Measurements from ENCODE around the gene TESK1. TPM values are rescaled to one million over a fixed set of nuclear protein-coding genes. Genes with fewer than 3 reads are reported as not detected.

The TESK1 gene
- total RNA-seq, 1 donor from 2014 or later: 28.7 TPM

DNA sequence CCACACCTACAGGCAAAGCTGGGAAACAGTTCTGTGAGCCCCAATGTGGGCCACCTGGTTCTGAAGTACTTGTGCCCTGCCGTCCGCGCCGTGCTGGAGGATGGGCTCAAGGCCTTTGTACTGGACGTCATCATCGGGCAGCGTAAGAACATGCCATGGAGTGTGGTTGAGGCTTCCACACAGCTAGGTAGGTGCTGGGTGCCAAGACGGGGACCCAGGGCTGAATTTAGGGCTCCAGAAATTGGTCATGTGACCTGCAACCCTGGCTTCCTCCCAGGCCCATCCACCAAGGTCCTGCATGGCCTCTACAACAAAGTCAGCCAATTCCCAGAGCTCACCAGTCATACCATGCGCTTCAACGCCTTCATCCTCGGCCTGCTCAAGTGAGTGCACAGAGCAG is 46.9 kb upstream of the TESK1 start:
- no peak for TF ChIP-seq CTCF (IDR thresholded peaks at IDR 0.05; ENCODE audit: partially characterized antibody, unreplicated experiment)
- no peaks in the 10 kb centered on the region for H3K36me3 Mint-ChIP-seq (ENCODE audit: unreplicated experiment)
- H3K4me3 Mint-ChIP-seq (ENCODE audit: unreplicated experiment): no peak overlapping the region
- H3K27me3 Mint-ChIP-seq (ENCODE audit: unreplicated experiment): peaks cover 4% of the 10 kb centered on the region
- H3K27ac Mint-ChIP-seq (ENCODE audit: unreplicated experiment): no peak overlapping the region
- no peaks in the 10 kb centered on the region for H3K4me1 Mint-ChIP-seq (ENCODE audit: low read depth, unreplicated experiment)
- peaks cover 2% of the 10 kb centered on the region for H3K9me3 Mint-ChIP-seq (ENCODE audit: unreplicated experiment)
- DNase-seq: no peak

- TF ChIP-seq CTCF (IDR thresholded peaks at IDR 0.05; ENCODE audit: partially characterized antibody, unreplicated experiment): no peak
- Mint-ChIP-seq H3K4me3 (ENCODE audit: unreplicated experiment) (no peak overlapping the region), H3K27me3 (ENCODE audit: unreplicated experiment) (peaks cover 7% of the 10 kb centered on the region), H3K27ac (ENCODE audit: unreplicated experiment) (no peak overlapping the region), H3K36me3 (ENCODE audit: unreplicated experiment) (no peaks in the 10 kb centered on the region), H3K9me3 (ENCODE audit: unreplicated experiment) (peaks cover 5% of the 10 kb centered on the region), H3K4me1 (ENCODE audit: low read depth, unreplicated experiment) (no peaks in the 10 kb centered on the region)
- DNase-seq: no peak
Observed at GRCh38 chr9:35559792-35560530, 45.1 kb upstream of the TESK1 start.

GRCh38 chr9:35560625-35561337 is 44.3 kb upstream of the TESK1 start:
- no peaks in the 10 kb centered on the region for H3K4me1 Mint-ChIP-seq (ENCODE audit: low read depth, unreplicated experiment)

DNA sequence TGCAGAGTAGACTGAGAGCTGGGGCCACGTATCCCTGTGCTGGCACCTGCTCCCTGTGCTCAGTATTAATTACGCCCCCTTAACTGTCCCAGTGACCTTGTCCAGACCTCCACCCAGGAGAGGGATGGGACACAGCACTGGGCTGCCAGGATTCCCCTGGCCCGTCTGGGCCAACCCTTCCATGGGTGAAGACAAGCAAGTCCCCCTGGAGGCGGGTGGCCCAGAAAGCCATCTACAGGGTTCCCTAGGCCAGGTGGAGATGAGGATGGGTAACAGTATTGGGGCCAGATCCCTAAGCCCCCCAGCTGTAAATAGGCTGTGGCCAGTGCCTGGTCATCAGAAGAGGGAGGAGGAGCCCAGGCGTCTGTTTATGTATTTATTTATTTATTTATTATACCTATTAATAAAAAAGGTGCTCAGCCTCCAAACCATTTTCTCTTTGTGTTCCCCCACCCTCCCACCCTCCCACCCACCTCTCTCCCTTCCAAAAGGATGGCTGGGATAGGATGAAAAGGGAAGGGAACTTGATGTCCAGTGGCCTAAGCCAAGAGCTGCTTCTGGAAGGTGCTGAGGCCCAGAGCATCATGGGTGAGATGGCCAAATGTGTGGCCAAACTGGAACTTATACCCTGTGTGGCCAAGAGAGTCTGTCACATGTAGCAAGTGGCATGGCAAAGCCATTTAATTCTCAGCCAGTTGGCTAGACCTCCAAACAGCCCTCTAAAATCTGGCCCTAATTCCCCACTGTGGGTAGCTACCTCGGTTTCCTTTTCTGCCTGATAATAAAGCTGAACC is 43.4 kb upstream of the TESK1 start:
- no peak overlapping the region for H3K4me3 Mint-ChIP-seq (ENCODE audit: unreplicated experiment)
- H3K4me1 Mint-ChIP-seq (ENCODE audit: low read depth, unreplicated experiment): no peaks in the 10 kb centered on the region
- H3K27ac Mint-ChIP-seq (ENCODE audit: unreplicated experiment): no peak overlapping the region

More at GRCh38 chr9:35560625-35561337, 44.3 kb upstream of the TESK1 start:
- H3K36me3 Mint-ChIP-seq (ENCODE audit: unreplicated experiment): no peaks in the 10 kb centered on the region
- peaks cover 5% of the 10 kb centered on the region for H3K9me3 Mint-ChIP-seq (ENCODE audit: unreplicated experiment)
- peaks cover 7% of the 10 kb centered on the region for H3K27me3 Mint-ChIP-seq (ENCODE audit: unreplicated experiment)
- no peak for DNase-seq
- TF ChIP-seq CTCF (IDR thresholded peaks at IDR 0.05; ENCODE audit: partially characterized antibody, unreplicated experiment): no peak
- H3K27ac Mint-ChIP-seq (ENCODE audit: unreplicated experiment): no peak overlapping the region
- H3K4me3 Mint-ChIP-seq (ENCODE audit: unreplicated experiment): no peak overlapping the region

More for the DNA sequence above, 43.4 kb upstream of the TESK1 start:
- TF ChIP-seq CTCF (IDR thresholded peaks at IDR 0.05; ENCODE audit: partially characterized antibody, unreplicated experiment): no peak
- DNase-seq: no peak
- peaks cover 7% of the 10 kb centered on the region for H3K27me3 Mint-ChIP-seq (ENCODE audit: unreplicated experiment)
- H3K9me3 Mint-ChIP-seq (ENCODE audit: unreplicated experiment): peaks cover 7% of the 10 kb centered on the region
- H3K36me3 Mint-ChIP-seq (ENCODE audit: unreplicated experiment): no peaks in the 10 kb centered on the region

All from glutamatergic neuron (in vitro differentiated cells).